NCI-H128 (cell line): ENCODE measurements around the gene ZNF835.

Source experiments
- DNase-seq: peaks from one replicate; lab custom pipeline; 2025; ENCODE audit not compliant: unreplicated experiment; lab: John Stamatoyannopoulos, UW

Gene ZNF835

GRCh38 chr19:56663931-56664500 lies 7.5 kb downstream of the ZNF835 start:
- DNase-seq = no peak

GRCh38 chr19:56661248-56661647 lies 10.3 kb downstream of the ZNF835 start:
- no peak for DNase-seq

GRCh38 chr19:56660381-56661107 lies 11.0 kb downstream of the ZNF835 start:
- DNase-seq = no peak

GRCh38 chr19:56654151-56654550 lies 17.4 kb downstream of the ZNF835 start:
- DNase-seq = no peak

- no peak for DNase-seq
Measured at GRCh38 chr19:56643460-56643955, 28.0 kb downstream of the ZNF835 start.

GRCh38 chr19:56642711-56643459 lies 28.7 kb downstream of the ZNF835 start, which contains the start of gene SMIM17:
TSS of gene SMIM17 (plus strand) at chr19:56643159. CDS start at chr19:56645668, 2,509 bp downstream.
- no peak for DNase-seq

- no peak for DNase-seq
Measured at GRCh38 chr19:56639217-56639616, 32.3 kb downstream of the ZNF835 start.

- no peak for DNase-seq
Measured at GRCh38 chr19:56637976-56638555, 33.5 kb downstream of the ZNF835 start.

- DNase-seq = no peak
Measured at GRCh38 chr19:56633021-56633420, 38.5 kb downstream of the ZNF835 start.

GRCh38 chr19:56625708-56626107 lies 45.8 kb downstream of the ZNF835 start:
- no peak for DNase-seq

GRCh38 chr19:56623006-56623405 lies 48.6 kb downstream of the ZNF835 start:
- no peak for DNase-seq

GRCh38 chr19:56622374-56622773 lies 49.2 kb downstream of the ZNF835 start:
- DNase-seq = no peak

- no peak for DNase-seq
Measured at GRCh38 chr19:56619121-56619520, 52.4 kb downstream of the ZNF835 start.

GRCh38 chr19:56617531-56617930 lies 54.0 kb downstream of the ZNF835 start:
- DNase-seq = no peak

GRCh38 chr19:56613639-56614038 lies 57.9 kb downstream of the ZNF835 start:
- no peak for DNase-seq

- DNase-seq = no peak
Measured at GRCh38 chr19:56612737-56613136, 58.8 kb downstream of the ZNF835 start.
